H1 (cell line): ENCODE measurements around the gene TEX26. TPM values are rescaled to one million over a fixed set of nuclear protein-coding genes. Genes with fewer than 3 reads are reported as not detected.

Experiments
- CTCF ChIA-PET: fragments of 300-600 bp; sonication (Branson Sonifier 250); formaldehyde crosslinking; loops from one replicate; lab custom pipeline; 2021; ENCODE audit not compliant: partially characterized antibody; lab: Charles Lee
- POLR2A ChIA-PET: fragments of 300-600 bp; sonication (Branson Sonifier 250); formaldehyde crosslinking; loops from one replicate; lab custom pipeline; 2021; ENCODE audit warnings: inconsistent platforms; ENCODE audit not compliant: partially characterized antibody; lab: Charles Lee
- DNase-seq, 2 experiments: peaks; one replicate each; pipeline versions ENCODE4 v3.0.0 to v3.0.0-alpha.2; 2010 to 2022; ENCODE audit warnings: low spot score in 2 of 2, low read depth in 1 of 2, mixed read lengths in 1 of 2
- FAIRE-seq: peaks from 2 replicates; lab custom pipeline; 2011; peaks lifted over from hg19 to GRCh38; lab: Jason Lieb, UNC
- H2AFZ ChIP-seq: 2 replicates; pipeline ENCODE4 v1.8.1; 2012; ENCODE audit warnings: low read length, inconsistent platforms
- H2AK5ac ChIP-seq: 2 replicates; pipeline ENCODE4 v1.6.1; 2013; ENCODE audit warnings: low read depth, low read length
- H2BK120ac ChIP-seq: replicated peaks from 2 replicates; pipeline ENCODE3; 2013; ENCODE audit warnings: low read depth, low read length, inconsistent platforms
- H2BK12ac ChIP-seq: 2 replicates; pipeline ENCODE4 v1.6.1; 2013; ENCODE audit warnings: low read depth, low read length
- H2BK15ac ChIP-seq: 2 replicates; pipeline ENCODE4 v1.6.1; 2013; ENCODE audit warnings: low read length
- H2BK20ac ChIP-seq: 2 replicates; pipeline ENCODE4 v1.6.1; 2013; ENCODE audit warnings: low read length
- H2BK5ac ChIP-seq: 2 replicates; pipeline ENCODE4 v1.6.1; 2013; ENCODE audit warnings: low read depth, low read length
- H3K14ac ChIP-seq: 2 replicates; pipeline ENCODE4 v1.6.1; 2013; ENCODE audit warnings: inconsistent platforms; ENCODE audit not compliant: insufficient read length
- H3K18ac ChIP-seq: 2 replicates; pipeline ENCODE4 v1.6.1; 2013; ENCODE audit warnings: low read length; ENCODE audit errors: extremely low read depth
- H3K23ac ChIP-seq: 2 replicates; pipeline ENCODE4 v1.6.1; 2013; ENCODE audit warnings: inconsistent platforms; ENCODE audit not compliant: insufficient read length
- H3K23me2 ChIP-seq: 2 replicates; pipeline ENCODE4 v1.6.1; 2013; ENCODE audit warnings: low read depth, low read length
- H3K27ac ChIP-seq: 2 replicates; pipeline ENCODE4 v1.6.1; 2011; ENCODE audit warnings: low read depth, low read length, inconsistent platforms
- H3K27me3 ChIP-seq, 4 experiments: replicated peaks in 1 of 4; 1 replicate in 1 of 4; 2 replicates in 3 of 4; pipeline versions ENCODE4 v1.6.1 to v1.8.1; 2011 to 2013; ENCODE audit warnings: low read length in 3 of 4, mild to moderate bottlenecking in 3 of 4, inconsistent platforms in 2 of 4, mixed read lengths in 2 of 4, moderate library complexity in 1 of 4; ENCODE audit not compliant: control insufficient read depth in 3 of 4, insufficient read depth in 3 of 4; ENCODE audit errors: extremely low read depth in 1 of 4
- H3K36me3 ChIP-seq, 4 experiments: 2 replicates each; pipeline versions ENCODE4 v1.6.1 to v1.8.1; 2011 to 2013; ENCODE audit warnings: mild to moderate bottlenecking in 4 of 4, low read length in 3 of 4, moderate library complexity in 2 of 4, control low read depth in 1 of 4, inconsistent platforms in 1 of 4; ENCODE audit not compliant: insufficient read depth in 4 of 4, control insufficient read depth in 2 of 4
- H3K4ac ChIP-seq: replicated peaks from 2 replicates; pipeline ENCODE3; 2013; ENCODE audit warnings: low read length, low read depth, mixed read lengths, inconsistent platforms; ENCODE audit not compliant: insufficient read length
- H3K4me1 ChIP-seq, 4 experiments: replicated peaks in 1 of 4; 1 replicate in 1 of 4; 2 replicates in 3 of 4; pipeline versions ENCODE4 v1.6.1 to v1.8.1; 2011 to 2013; ENCODE audit warnings: low read length in 3 of 4, inconsistent platforms in 2 of 4, mixed read lengths in 1 of 4; ENCODE audit not compliant: insufficient read depth in 4 of 4, control insufficient read depth in 3 of 4
- H3K4me2 ChIP-seq, 2 experiments: 2 replicates each; pipeline versions ENCODE4 v1.6.1 to v1.8.1; 2011 to 2013; ENCODE audit warnings: low read depth in 2 of 2, low read length in 2 of 2, control low read depth in 1 of 2, inconsistent platforms in 1 of 2, mild to moderate bottlenecking in 1 of 2; ENCODE audit not compliant: insufficient read depth in 1 of 2
- H3K4me3 ChIP-seq, 4 experiments: fragments of 200-600, 300-600 bp in 1 of 4; sonication (generic), shearing (Covaris generic), sonication (Bioruptor Twin) in 1 of 4; 2 replicates each; pipeline versions ENCODE4 v1.5.1 to v1.8.1; 2011 to 2016; ENCODE audit warnings: low read length in 4 of 4, low read depth in 3 of 4, control low read depth in 2 of 4, inconsistent platforms in 2 of 4, mild to moderate bottlenecking in 2 of 4, mixed read lengths in 1 of 4, moderate library complexity in 1 of 4; ENCODE audit not compliant: insufficient read depth in 2 of 4; ENCODE audit errors: extremely low read depth in 1 of 4
- H3K56ac ChIP-seq: replicated peaks from 2 replicates; pipeline ENCODE3; 2013; ENCODE audit warnings: low read depth, mild to moderate bottlenecking, mixed read lengths, low read length, inconsistent platforms; ENCODE audit not compliant: insufficient read length
- H3K79me1 ChIP-seq: 2 replicates; pipeline ENCODE4 v1.6.1; 2013; ENCODE audit warnings: low read depth, low read length, control low read depth
- H3K79me2 ChIP-seq, 2 experiments: 2 replicates each; pipeline versions ENCODE4 v1.6.1 to v1.8.1; 2012 to 2013; ENCODE audit warnings: low read length in 2 of 2, mild to moderate bottlenecking in 2 of 2, inconsistent platforms in 1 of 2; ENCODE audit not compliant: insufficient read depth in 2 of 2, control insufficient read depth in 1 of 2
- H3K9ac ChIP-seq, 4 experiments: replicated peaks in 1 of 4; 1 replicate in 1 of 4; 2 replicates in 3 of 4; pipeline versions ENCODE4 v1.6.1 to v1.8.1; 2011 to 2013; ENCODE audit warnings: low read depth in 3 of 4, low read length in 3 of 4, control low read depth in 2 of 4, mild to moderate bottlenecking in 2 of 4, moderate library complexity in 2 of 4, inconsistent platforms in 1 of 4; ENCODE audit errors: extremely low read depth in 1 of 4
- H3K9me3 ChIP-seq, 2 experiments: 2 replicates each; pipeline versions ENCODE4 v1.6.1 to v1.8.1; 2012 to 2013; ENCODE audit warnings: mild to moderate bottlenecking in 2 of 2, moderate library complexity in 2 of 2, control low read depth in 1 of 2, inconsistent platforms in 1 of 2, low read depth in 1 of 2, low read length in 1 of 2, mixed read lengths in 1 of 2; ENCODE audit not compliant: insufficient read depth in 2 of 2
- H4K20me1 ChIP-seq, 2 experiments: replicated peaks in 1 of 2; 2 replicates each; pipeline versions ENCODE3 to v1.8.1; 2011 to 2013; ENCODE audit warnings: inconsistent platforms in 2 of 2, low read length in 2 of 2, mild to moderate bottlenecking in 1 of 2; ENCODE audit not compliant: insufficient read depth in 2 of 2, control insufficient read depth in 1 of 2
- H4K5ac ChIP-seq: 2 replicates; pipeline ENCODE4 v1.6.1; 2013; ENCODE audit warnings: low read length, low read depth, mixed read lengths, inconsistent platforms; ENCODE audit not compliant: insufficient read length
- H4K8ac ChIP-seq: 2 replicates; pipeline ENCODE4 v1.8.0; 2013; ENCODE audit warnings: mild to moderate bottlenecking, moderate library complexity, low read length, inconsistent platforms; ENCODE audit not compliant: insufficient read depth; ENCODE audit errors: extremely low read depth
- H4K91ac ChIP-seq: replicated peaks from 2 replicates; pipeline ENCODE3; 2013; ENCODE audit warnings: low read length, mixed read lengths, inconsistent platforms; ENCODE audit not compliant: insufficient read length
- ATF3 ChIP-seq: IDR thresholded peaks from 2 replicates; pipeline ENCODE4 v1.6.1; 2011; ENCODE audit warnings: low read depth, mild to moderate bottlenecking, low read length; ENCODE audit not compliant: insufficient read depth
- BRCA1 ChIP-seq: IDR thresholded peaks from 2 replicates; pipeline ENCODE4 v1.6.1; 2012; ENCODE audit warnings: low read depth, low read length, improper control_type of control experiment
- HDAC2 ChIP-seq, 2 experiments: fragments of 300-600 bp in 1 of 2; sonication (generic) in 1 of 2; IDR thresholded peaks; 2 replicates each; pipeline ENCODE4 v1.6.1; 2011 to 2012; ENCODE audit warnings: low read depth in 2 of 2, low read length in 2 of 2, mild to moderate bottlenecking in 2 of 2, moderate library complexity in 2 of 2, borderline replicate concordance in 1 of 2, inconsistent platforms in 1 of 2
- PHF8 ChIP-seq: fragments of 200-600 bp; sonication (generic); conservative IDR thresholded peaks from 2 replicates; pipeline ENCODE4 v1.7.1; 2012; ENCODE audit warnings: low read depth, mild to moderate bottlenecking, inconsistent platforms, low read length, moderate library complexity
- RBBP5 ChIP-seq: IDR thresholded peaks from 2 replicates; pipeline ENCODE4 v1.7.1; 2012; ENCODE audit warnings: low read depth, mild to moderate bottlenecking, inconsistent platforms, low read length, moderate library complexity, borderline replicate concordance
- SAP30 ChIP-seq: fragments of 300-600 bp; sonication (generic); IDR thresholded peaks from 2 replicates; pipeline ENCODE4 v1.7.1; 2012; ENCODE audit warnings: low read length, moderate library complexity, mild to moderate bottlenecking, inconsistent platforms; ENCODE audit not compliant: insufficient read depth, insufficient replicate concordance
- SIN3A ChIP-seq, 2 experiments: IDR thresholded peaks in 1 of 2; conservative IDR thresholded peaks in 1 of 2; 2 replicates each; pipeline ENCODE4 v1.6.1; 2011 to 2012; ENCODE audit warnings: low read length in 2 of 2, improper control_type of control experiment in 1 of 2, low read depth in 1 of 2, mild to moderate bottlenecking in 1 of 2
- TAF7 ChIP-seq: optimal IDR thresholded peaks from 2 replicates; pipeline ENCODE3; 2011; ENCODE audit warnings: low read depth, mild to moderate bottlenecking, inconsistent platforms, low read length, moderate library complexity, borderline replicate concordance
- ZNF274 ChIP-seq: IDR thresholded peaks from 2 replicates; pipeline ENCODE4 v1.7.0; 2012; ENCODE audit warnings: low read length, borderline replicate concordance; ENCODE audit errors: extremely low read depth
- WGBS, 2 experiments: shearing (Covaris generic) in 1 of 2; methylation state at CpG; one replicate each; pipeline versions ENCODE4 v1.1.6 to v1.1.7; 2013 to 2015; ENCODE audit warnings: low lambda C conversion rate in 2 of 2, mixed read lengths in 2 of 2, inconsistent platforms in 1 of 2, low coverage in 1 of 2, missing lambda C conversion rate in 1 of 2; ENCODE audit not compliant: insufficient replicate concordance in 2 of 2, insufficient coverage in 1 of 2, insufficient read length in 1 of 2; ENCODE audit errors: extremely low coverage in 1 of 2, missing lambda C conversion rate in 1 of 2; 5-methylcytosine and 5-hydroxymethylcytosine counted together
- polyA plus RNA-seq, 7 experiments: library from polyadenylated mRNA; depleted of rRNA in 3 of 7; stranded (reverse) in 5 of 7; unstranded in 2 of 7; fragments of >200 nt in 5 of 7; fragments of 200-250 nt in 2 of 7; gene quantifications; 1 replicate in 5 of 7; 2 replicates in 1 of 7; 4 replicates in 1 of 7; pipeline versions ENCODE4 v1.2.1 to v1.2.3, GENCODE V29; 2011 to 2013; ENCODE audit warnings: missing spikeins in 2 of 7, mixed read lengths in 2 of 7
- total RNA-seq: library from RNA; stranded (reverse); fragmentation: NEBNext Ultra II Directional; extraction: Animal tissue kit (Norgen Biotek cat#: 25700); gene quantifications from 2 replicates; pipeline ENCODE4 v1.2.1, GENCODE V29; 2021
- TF ChIP-seq, protein P1 (sequence below): IDR thresholded peaks from 2 replicates; pipeline ENCODE4 v1.6.1; 2012; ENCODE audit warnings: inconsistent platforms

Gene TEX26
- total and polyA plus RNA-seq, 2 of the 8 experiments (the other 6 are each of a cell fraction or from before 2014, with no cell fraction given), result not detected

- no peak for DNase-seq
- ChIA-PET POLR2A (interaction anchor here (0.9 kb wide), 1 partner anchor 14 kb away, joined by 3 read pairs; no protein-coding TSS in a partner anchor), CTCF (interaction anchor here (1.0 to 2.0 kb wide), 2 partner anchors 34 to 1007 kb away, joined by 3 to 4 read pairs; no protein-coding TSS in a partner anchor)
- Histone ChIP-seq H3K4ac (no peak overlapping the region), H2BK5ac (no peak overlapping the region), H3K14ac (no peak overlapping the region), H3K9ac (no peak overlapping the region), H3K4me1 (peaks cover 0 to 4% (median 0%) of the 10 kb centered on the region in 4 experiments; a peak in 1 of 7 replicates), H3K79me1 (no peaks in the 10 kb centered on the region), H3K27ac (no peak overlapping the region), H3K4me3 (no peak overlapping the region), H3K79me2 (no peaks in the 10 kb centered on the region), H3K27me3 (no peaks in the 10 kb centered on the region; a peak in 1 of 7 replicates), H2AK5ac (0 out of 2 replicates have a peak overlapping the region, but pooled peaks have one; percentile 61), H3K56ac (no peak overlapping the region), H4K20me1 (no peaks in the 10 kb centered on the region), H4K5ac (no peak overlapping the region), H3K18ac (no peak overlapping the region), H2BK120ac (no peak overlapping the region), H3K23ac (no peak overlapping the region), H3K36me3 (no peaks in the 10 kb centered on the region), H2BK20ac (no peak overlapping the region), H3K4me2 (no peak overlapping the region), H2AFZ (no peak overlapping the region), H3K9me3 (no peaks in the 10 kb centered on the region), H4K8ac (no peak overlapping the region), H4K91ac (no peak overlapping the region), H3K23me2 (no peaks in the 10 kb centered on the region), H2BK12ac (peak overlapping the region; percentile 75; the same call in 1 of the 2 replicates), H2BK15ac (0 out of 2 replicates have a peak overlapping the region, but pooled peaks have one; percentile 61)
- 94% methylated on average over 7 of the region's 7 CpGs; no CpG with 5 or more reads in 1 of the 2 experiments for WGBS, 2 experiments
- no peak for FAIRE-seq
- TF ChIP-seq PHF8, result no peak
- TF ChIP-seq ATF3, result no peak
- no peak for TF ChIP-seq ZNF274
- no peak for TF ChIP-seq SAP30
- no peak for TF ChIP-seq HDAC2 (IDR thresholded peaks at IDR 0.05; ENCODE audit: borderline replicate concordance in 1 of 2, low read depth in 2 of 2, low read length in 2 of 2)
- TF ChIP-seq SIN3A (conservative IDR thresholded peaks at IDR 0.05 in 1 of 2, IDR thresholded peaks at IDR 0.05 in 1 of 2; ENCODE audit: low read depth in 1 of 2, low read length in 2 of 2), result no peak
- no peak for TF ChIP-seq RBBP5
- TF ChIP-seq, protein P1, sequence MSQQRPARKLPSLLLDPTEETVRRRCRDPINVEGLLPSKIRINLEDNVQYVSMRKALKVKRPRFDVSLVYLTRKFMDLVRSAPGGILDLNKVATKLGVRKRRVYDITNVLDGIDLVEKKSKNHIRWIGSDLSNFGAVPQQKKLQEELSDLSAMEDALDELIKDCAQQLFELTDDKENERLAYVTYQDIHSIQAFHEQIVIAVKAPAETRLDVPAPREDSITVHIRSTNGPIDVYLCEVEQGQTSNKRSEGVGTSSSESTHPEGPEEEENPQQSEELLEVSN, result no peak
- TF ChIP-seq BRCA1, result no peak
- no peak for TF ChIP-seq TAF7
Observed at GRCh38 chr13:30898678-30899241, 33.7 kb upstream of the TEX26 start.
